Endometrium (tissue), 2 donors: ENCODE results near the gene MUC6.

Source experiments
- FAIRE-seq: peaks from 2 replicates; lab custom pipeline; 2012; peaks lifted over from hg19 to GRCh38; lab: Jason Lieb, UNC
- donor health status: control.
- donor health status: control.

The MUC6 gene

GRCh38 chr11:967995-968751 lies 68.3 kb downstream of the MUC6 start:
- no peak for FAIRE-seq

GRCh38 chr11:965206-965775 lies 71.2 kb downstream of the MUC6 start:
- FAIRE-seq: no peak

GRCh38 chr11:963852-964251 lies 72.7 kb downstream of the MUC6 start:
- FAIRE-seq: no peak
